Measurements from ENCODE around the gene MAFG. TPM values are rescaled to one million over a fixed set of nuclear protein-coding genes. Genes with fewer than 3 reads are reported as not detected.

The MAFG gene
- total and polyA plus RNA-seq, 5 donors from 2014 or later = 2.2 to 14.3 (median 2.7) TPM

- H3K27me3 ChIP-seq (ENCODE audit: control insufficient read depth, insufficient read depth, low read length) = no peaks in the 10 kb centered on the region
- Mint-ChIP-seq H3K4me1 (peaks cover 0 to 38% (median 15%) of the 10 kb centered on the region in 4 donors), H3K4me3 (peak overlapping the region in 3 of 4 donors; percentile 59 to 94 (median 65)), H3K27me3 (no peaks in the 10 kb centered on the region), H3K9me3 (no peaks in the 10 kb centered on the region), H3K27ac (no peak overlapping the region), H3K36me3 (peaks cover 9% of the 10 kb centered on the region)
- H3K27ac ChIP-seq (ENCODE audit: insufficient read depth, low read length, poor library complexity, severe bottlenecking) = no peak overlapping the region
- DNase-seq = no peak
- no peaks in the 10 kb centered on the region for H3K9me3 ChIP-seq (ENCODE audit: control insufficient read depth in 2 of 2, low read length in 2 of 2)
- H3K4me3 ChIP-seq (ENCODE audit: low read depth, low read length) = no peak overlapping the region
- peaks cover 40% of the 10 kb centered on the region for H3K4me1 ChIP-seq (ENCODE audit: control insufficient read depth, insufficient read depth, low read length, poor library complexity, severe bottlenecking)
- H3K36me3 ChIP-seq (ENCODE audit: control insufficient read depth, insufficient read depth, low read length) = peaks cover 36% of the 10 kb centered on the region
- no peak for ATAC-seq (ENCODE audit: low read depth in 2 of 2)
Measured at GRCh38 chr17:81913394-81914102, 14.0 kb downstream of the MAFG start.

- ATAC-seq (ENCODE audit: low read depth in 2 of 2) (no peak), DNase-seq (no peak)
- Histone ChIP-seq H3K36me3 (ENCODE audit: control insufficient read depth, insufficient read depth, low read length) (peaks cover 36% of the 10 kb centered on the region), H3K4me3 (ENCODE audit: low read depth, low read length) (no peak overlapping the region), H3K4me1 (ENCODE audit: control insufficient read depth, insufficient read depth, low read length, poor library complexity, severe bottlenecking) (peaks cover 35% of the 10 kb centered on the region), H3K27ac (ENCODE audit: insufficient read depth, low read length, poor library complexity, severe bottlenecking) (peak overlapping the region; percentile 63), H3K27me3 (ENCODE audit: control insufficient read depth, insufficient read depth, low read length) (no peaks in the 10 kb centered on the region), H3K9me3 (ENCODE audit: control insufficient read depth in 2 of 2, low read length in 2 of 2) (no peaks in the 10 kb centered on the region)
- H3K27me3 Mint-ChIP-seq = no peaks in the 10 kb centered on the region
- H3K27ac Mint-ChIP-seq = no peak overlapping the region
- H3K4me1 Mint-ChIP-seq = peaks cover 0 to 31% (median 12%) of the 10 kb centered on the region in 4 donors
- H3K4me3 Mint-ChIP-seq = peak overlapping the region; percentile 59 to 83 (median 72)
- H3K9me3 Mint-ChIP-seq = no peaks in the 10 kb centered on the region
- peaks cover 9% of the 10 kb centered on the region for H3K36me3 Mint-ChIP-seq
Measured at GRCh38 chr17:81912441-81913309, 14.9 kb downstream of the MAFG start.

GRCh38 chr17:81911969-81912368 is 15.6 kb downstream of the MAFG start:
- peak overlapping the region; percentile 71 to 87 (median 80) for H3K4me3 Mint-ChIP-seq
- DNase-seq (no peak), ATAC-seq (ENCODE audit: low read depth in 2 of 2) (no peak)
- Histone ChIP-seq H3K27ac (ENCODE audit: insufficient read depth, low read length, poor library complexity, severe bottlenecking) (peak overlapping the region; percentile 63), H3K4me1 (ENCODE audit: control insufficient read depth, insufficient read depth, low read length, poor library complexity, severe bottlenecking) (peaks cover 29% of the 10 kb centered on the region), H3K27me3 (ENCODE audit: control insufficient read depth, insufficient read depth, low read length) (no peaks in the 10 kb centered on the region), H3K36me3 (ENCODE audit: control insufficient read depth, insufficient read depth, low read length) (peaks cover 36% of the 10 kb centered on the region), H3K9me3 (ENCODE audit: control insufficient read depth in 2 of 2, low read length in 2 of 2) (no peaks in the 10 kb centered on the region), H3K4me3 (ENCODE audit: low read depth, low read length) (no peak overlapping the region)
- no peaks in the 10 kb centered on the region for H3K27me3 Mint-ChIP-seq
- peaks cover 9% of the 10 kb centered on the region for H3K36me3 Mint-ChIP-seq
- peaks cover 0 to 27% (median 9%) of the 10 kb centered on the region in 4 donors for H3K4me1 Mint-ChIP-seq
- H3K27ac Mint-ChIP-seq = no peak overlapping the region
- H3K9me3 Mint-ChIP-seq = no peaks in the 10 kb centered on the region

- no peaks in the 10 kb centered on the region for H3K9me3 Mint-ChIP-seq
- Histone ChIP-seq H3K9me3 (ENCODE audit: control insufficient read depth in 2 of 2, low read length in 2 of 2) (no peaks in the 10 kb centered on the region), H3K4me1 (ENCODE audit: control insufficient read depth, insufficient read depth, low read length, poor library complexity, severe bottlenecking) (peaks cover 24% of the 10 kb centered on the region), H3K27me3 (ENCODE audit: control insufficient read depth, insufficient read depth, low read length) (no peaks in the 10 kb centered on the region), H3K4me3 (ENCODE audit: low read depth, low read length) (peak within 1 kb of the TSS; percentile 65), H3K27ac (ENCODE audit: insufficient read depth, low read length, poor library complexity, severe bottlenecking) (peak within 1 kb of the TSS; percentile 63), H3K36me3 (ENCODE audit: control insufficient read depth, insufficient read depth, low read length) (peaks cover 36% of the 10 kb centered on the region)
- peaks cover 0 to 21% (median 5%) of the 10 kb centered on the region in 4 donors for H3K4me1 Mint-ChIP-seq
- peak within 1 kb of the TSS in 1 of 3 donors; percentile 78 for H3K27ac Mint-ChIP-seq
- H3K27me3 Mint-ChIP-seq = no peaks in the 10 kb centered on the region
- DNase-seq (peak; percentile 91 to 94 (median 93)), ATAC-seq (ENCODE audit: low read depth in 2 of 2) (peak; percentile 92 to 94)
- peaks cover 9% of the 10 kb centered on the region for H3K36me3 Mint-ChIP-seq
- H3K4me3 Mint-ChIP-seq = peak within 1 kb of the TSS; percentile 82 to 88 (median 87)
Measured at GRCh38 chr17:81911277-81911961, 16.1 kb downstream of the MAFG start, which contains the start of gene PCYT2. PCYT2 (minus strand) TSS chr17:81911399; CDS start chr17:81911355, 44 bp downstream.

- Histone ChIP-seq H3K27me3 (ENCODE audit: control insufficient read depth, insufficient read depth, low read length) (no peaks in the 10 kb centered on the region), H3K4me1 (ENCODE audit: control insufficient read depth, insufficient read depth, low read length, poor library complexity, severe bottlenecking) (peaks cover 20% of the 10 kb centered on the region), H3K36me3 (ENCODE audit: control insufficient read depth, insufficient read depth, low read length) (peaks cover 34% of the 10 kb centered on the region), H3K27ac (ENCODE audit: insufficient read depth, low read length, poor library complexity, severe bottlenecking) (no peak overlapping the region), H3K4me3 (ENCODE audit: low read depth, low read length) (peak overlapping the region; percentile 65), H3K9me3 (ENCODE audit: control insufficient read depth in 2 of 2, low read length in 2 of 2) (no peaks in the 10 kb centered on the region)
- ATAC-seq (ENCODE audit: low read depth in 2 of 2) = peak in 1 of 2 donors; percentile 24
- H3K36me3 Mint-ChIP-seq = peaks cover 9% of the 10 kb centered on the region
- H3K9me3 Mint-ChIP-seq = no peaks in the 10 kb centered on the region
- H3K4me1 Mint-ChIP-seq = peaks cover 0 to 17% (median 4%) of the 10 kb centered on the region in 4 donors
- no peak for DNase-seq
- no peak overlapping the region for H3K27ac Mint-ChIP-seq
- peak overlapping the region; percentile 75 to 88 (median 86) for H3K4me3 Mint-ChIP-seq
- H3K27me3 Mint-ChIP-seq = no peaks in the 10 kb centered on the region
Measured at GRCh38 chr17:81910840-81911276, 16.7 kb downstream of the MAFG start.

- Mint-ChIP-seq H3K4me3 (peak overlapping the region; percentile 75 to 88 (median 86)), H3K4me1 (peaks cover 0 to 15% (median 3%) of the 10 kb centered on the region in 4 donors), H3K27me3 (no peaks in the 10 kb centered on the region), H3K36me3 (peaks cover 9% of the 10 kb centered on the region), H3K9me3 (no peaks in the 10 kb centered on the region), H3K27ac (peak overlapping the region in 1 of 3 donors; percentile 78)
- no peaks in the 10 kb centered on the region for H3K27me3 ChIP-seq (ENCODE audit: control insufficient read depth, insufficient read depth, low read length)
- peaks cover 18% of the 10 kb centered on the region for H3K4me1 ChIP-seq (ENCODE audit: control insufficient read depth, insufficient read depth, low read length, poor library complexity, severe bottlenecking)
- H3K4me3 ChIP-seq (ENCODE audit: low read depth, low read length) = peak overlapping the region; percentile 65
- no peaks in the 10 kb centered on the region for H3K9me3 ChIP-seq (ENCODE audit: control insufficient read depth in 2 of 2, low read length in 2 of 2)
- DNase-seq = no peak
- no peak overlapping the region for H3K27ac ChIP-seq (ENCODE audit: insufficient read depth, low read length, poor library complexity, severe bottlenecking)
- ATAC-seq (ENCODE audit: low read depth in 2 of 2) = no peak
- H3K36me3 ChIP-seq (ENCODE audit: control insufficient read depth, insufficient read depth, low read length) = peaks cover 28% of the 10 kb centered on the region
Measured at GRCh38 chr17:81909966-81910839, 17.3 kb downstream of the MAFG start.
